PC-9 (cell line): ENCODE measurements around the gene TTC22.

Experiments
- EZH2 ChIP-seq: fragments of 200-600 bp; sonication (generic); IDR thresholded peaks from 2 replicates; pipeline ENCODE4 v1.8.0; 2017; ENCODE audit warnings: antibody characterized with exemption, low read depth
- TF ChIP-seq, protein P1 (sequence below): fragments of 200-600 bp; sonication (generic); conservative IDR thresholded peaks from 2 replicates; pipeline ENCODE4 v1.6.1; 2017; ENCODE audit warnings: mixed run types, antibody characterized with exemption, mild to moderate bottlenecking, moderate library complexity

GRCh38 chr1:54764133-54764921 lies 36.8 kb downstream of the TTC22 start, which contains the start of gene PARS2:
- no peak for TF ChIP-seq EZH2
- TF ChIP-seq, protein P1, sequence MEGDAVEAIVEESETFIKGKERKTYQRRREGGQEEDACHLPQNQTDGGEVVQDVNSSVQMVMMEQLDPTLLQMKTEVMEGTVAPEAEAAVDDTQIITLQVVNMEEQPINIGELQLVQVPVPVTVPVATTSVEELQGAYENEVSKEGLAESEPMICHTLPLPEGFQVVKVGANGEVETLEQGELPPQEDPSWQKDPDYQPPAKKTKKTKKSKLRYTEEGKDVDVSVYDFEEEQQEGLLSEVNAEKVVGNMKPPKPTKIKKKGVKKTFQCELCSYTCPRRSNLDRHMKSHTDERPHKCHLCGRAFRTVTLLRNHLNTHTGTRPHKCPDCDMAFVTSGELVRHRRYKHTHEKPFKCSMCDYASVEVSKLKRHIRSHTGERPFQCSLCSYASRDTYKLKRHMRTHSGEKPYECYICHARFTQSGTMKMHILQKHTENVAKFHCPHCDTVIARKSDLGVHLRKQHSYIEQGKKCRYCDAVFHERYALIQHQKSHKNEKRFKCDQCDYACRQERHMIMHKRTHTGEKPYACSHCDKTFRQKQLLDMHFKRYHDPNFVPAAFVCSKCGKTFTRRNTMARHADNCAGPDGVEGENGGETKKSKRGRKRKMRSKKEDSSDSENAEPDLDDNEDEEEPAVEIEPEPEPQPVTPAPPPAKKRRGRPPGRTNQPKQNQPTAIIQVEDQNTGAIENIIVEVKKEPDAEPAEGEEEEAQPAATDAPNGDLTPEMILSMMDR, result no peak
